ENCODE measurements around the gene MED22. TPM values are rescaled to one million over a fixed set of nuclear protein-coding genes. Genes with fewer than 3 reads are reported as not detected.
A peak's percentile ranks its signal among the peaks of the same experiment; 100 is the strongest.

The MED22 gene
- total and polyA plus RNA-seq, 2 donors from 2014 or later = 24.6 to 32.7 TPM

DNA sequence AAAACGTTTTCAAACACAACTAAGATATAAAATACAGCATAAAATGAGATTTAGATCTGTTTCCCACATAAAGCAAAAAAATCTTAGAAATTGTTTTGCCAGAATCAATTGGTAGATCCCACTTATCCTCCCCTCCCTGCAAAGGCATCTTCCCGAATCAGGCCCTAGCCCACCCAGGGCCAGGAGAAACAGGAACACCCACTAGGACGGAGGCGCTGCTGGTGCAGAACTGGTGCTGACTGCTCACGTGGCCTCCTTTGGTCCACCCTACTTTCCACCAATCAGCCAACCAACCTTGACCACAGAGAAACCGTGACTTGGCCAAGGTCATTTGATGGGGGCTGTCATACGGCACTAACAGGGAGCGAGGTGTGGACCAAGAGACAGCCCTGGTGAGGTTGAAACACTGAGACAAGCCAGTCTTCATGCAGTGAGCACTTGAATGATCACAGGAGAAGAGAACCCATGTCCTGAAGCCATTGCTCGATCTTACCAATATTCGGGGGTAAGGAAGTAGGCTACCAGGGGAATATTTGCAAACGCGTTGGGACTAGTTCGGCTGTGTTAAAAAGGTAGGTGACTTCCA lies 13.7 kb upstream of the MED22 start:
- H3K36me3 ChIP-seq (ENCODE audit: control insufficient read depth in 2 of 3, insufficient read depth in 3 of 3, low read length in 3 of 3) = peaks cover 7 to 52% (median 24%) of the 10 kb centered on the region in 3 donors
- intact Hi-C loops (cut with DNase I) = no loop called here
- H3K4me3 ChIP-seq (ENCODE audit: low read length in 3 of 3) = no peak overlapping the region
- peak overlapping the region in 1 of 3 donors; percentile 44 for H3K9ac ChIP-seq (ENCODE audit: low read length in 3 of 3)
- DNase-seq = no peak
- no peaks in the 10 kb centered on the region for H3K27me3 ChIP-seq (ENCODE audit: control insufficient read depth, insufficient read depth, low read length)
- peak overlapping the region; percentile 4 to 55 for H3K27ac ChIP-seq (ENCODE audit: low read depth in 2 of 2, low read length in 2 of 2)
- no peak for FAIRE-seq
- TF ChIP-seq CTCF (IDR thresholded peaks at IDR 0.05; ENCODE audit: borderline replicate concordance, extremely low read depth, insufficient read depth) = no peak
- no peaks in the 10 kb centered on the region for H3K9me3 ChIP-seq (ENCODE audit: control insufficient read depth in 2 of 3, insufficient read depth in 1 of 3, low read length in 3 of 3)
- H3K4me1 ChIP-seq (ENCODE audit: control insufficient read depth in 2 of 3, insufficient read depth in 2 of 3, low read depth in 1 of 3, low read length in 3 of 3) = peaks cover 3 to 35% (median 21%) of the 10 kb centered on the region in 3 donors

GRCh38 chr9:133360400-133361393 lies 12.8 kb upstream of the MED22 start:
- H3K4me3 ChIP-seq (ENCODE audit: low read length in 3 of 3) = no peak overlapping the region
- no peaks in the 10 kb centered on the region for H3K27me3 ChIP-seq (ENCODE audit: control insufficient read depth, insufficient read depth, low read length)
- peaks cover 7 to 44% (median 16%) of the 10 kb centered on the region in 3 donors for H3K36me3 ChIP-seq (ENCODE audit: control insufficient read depth in 2 of 3, insufficient read depth in 3 of 3, low read length in 3 of 3)
- DNase-seq (no peak), FAIRE-seq (no peak)
- H3K27ac ChIP-seq (ENCODE audit: low read depth in 2 of 2, low read length in 2 of 2) = no peak overlapping the region
- TF ChIP-seq CTCF (IDR thresholded peaks at IDR 0.05; ENCODE audit: borderline replicate concordance, extremely low read depth, insufficient read depth) = no peak
- intact Hi-C loops (cut with DNase I) = no loop called here
- peak overlapping the region in 1 of 3 donors; percentile 13 for H3K9ac ChIP-seq (ENCODE audit: low read length in 3 of 3)
- H3K9me3 ChIP-seq (ENCODE audit: control insufficient read depth in 2 of 3, insufficient read depth in 1 of 3, low read length in 3 of 3) = no peaks in the 10 kb centered on the region
- peaks cover 3 to 35% (median 14%) of the 10 kb centered on the region in 3 donors for H3K4me1 ChIP-seq (ENCODE audit: control insufficient read depth in 2 of 3, insufficient read depth in 2 of 3, low read depth in 1 of 3, low read length in 3 of 3)

GRCh38 chr9:133359399-133360175 lies 11.7 kb upstream of the MED22 start:
- H3K27me3 ChIP-seq (ENCODE audit: control insufficient read depth, insufficient read depth, low read length) = no peaks in the 10 kb centered on the region
- DNase-seq (peak in 2 of 5 donors; percentile 34 to 51), FAIRE-seq (no peak)
- no peak overlapping the region for H3K4me3 ChIP-seq (ENCODE audit: low read length in 3 of 3)
- peaks cover 5 to 35% (median 15%) of the 10 kb centered on the region in 3 donors for H3K36me3 ChIP-seq (ENCODE audit: control insufficient read depth in 2 of 3, insufficient read depth in 3 of 3, low read length in 3 of 3)
- peaks cover 0 to 37% (median 4%) of the 10 kb centered on the region in 3 donors for H3K4me1 ChIP-seq (ENCODE audit: control insufficient read depth in 2 of 3, insufficient read depth in 2 of 3, low read depth in 1 of 3, low read length in 3 of 3)
- H3K9me3 ChIP-seq (ENCODE audit: control insufficient read depth in 2 of 3, insufficient read depth in 1 of 3, low read length in 3 of 3) = no peaks in the 10 kb centered on the region
- H3K9ac ChIP-seq (ENCODE audit: low read length in 3 of 3) = no peak overlapping the region
- peak; percentile 34 for TF ChIP-seq CTCF (IDR thresholded peaks at IDR 0.05; ENCODE audit: borderline replicate concordance, extremely low read depth, insufficient read depth)
- intact Hi-C loops (cut with DNase I) = no loop called here
- no peak overlapping the region for H3K27ac ChIP-seq (ENCODE audit: low read depth in 2 of 2, low read length in 2 of 2)

Data from kidney (tissue), 14 donors.